IPS-20b (cell line): Measurements from ENCODE around the gene PPIL1.

Experiments
- H3K27ac ChIP-seq: one replicate; pipeline ENCODE4 v1.5.1; 2013; ENCODE audit warnings: low read length
- H3K27me3 ChIP-seq: 2 replicates; pipeline ENCODE4 v1.6.1; 2013; ENCODE audit warnings: mild to moderate bottlenecking, low read length, inconsistent platforms; ENCODE audit not compliant: insufficient read depth
- H3K36me3 ChIP-seq: 2 replicates; pipeline ENCODE4 v1.6.1; 2013; ENCODE audit warnings: low read depth, mild to moderate bottlenecking, inconsistent platforms, low read length, moderate library complexity; ENCODE audit not compliant: insufficient read depth
- H3K4me1 ChIP-seq: 2 replicates; pipeline ENCODE4 v1.6.1; 2013; ENCODE audit warnings: mild to moderate bottlenecking, control low read depth, inconsistent platforms, low read length, moderate library complexity; ENCODE audit not compliant: insufficient read depth
- H3K4me3 ChIP-seq: 2 replicates; pipeline ENCODE4 v1.5.1; 2013; ENCODE audit warnings: mild to moderate bottlenecking, low read length, inconsistent platforms
- H3K9ac ChIP-seq: 2 replicates; pipeline ENCODE4 v1.6.1; 2013; ENCODE audit warnings: low read depth, mild to moderate bottlenecking, inconsistent platforms, low read length, moderate library complexity
- H3K9me3 ChIP-seq: 2 replicates; pipeline ENCODE4 v1.6.1; 2013; ENCODE audit warnings: mild to moderate bottlenecking, low read depth, low read length, inconsistent platforms; ENCODE audit not compliant: insufficient read depth

PPIL1 gene

GRCh38 chr6:36874443-36875249 is at the start of gene PPIL1:
Gene PPIL1 (minus strand): TSS chr6:36874803. CDS start chr6:36874772, 31 bp downstream.
- no peaks in the 10 kb centered on the region for H3K9me3 ChIP-seq
- peak within 1 kb of the TSS; percentile 96 for H3K27ac ChIP-seq
- H3K36me3 ChIP-seq = peaks cover 32% of the 10 kb centered on the region
- peak within 1 kb of the TSS; percentile 91 for H3K4me3 ChIP-seq
- H3K9ac ChIP-seq = peak within 1 kb of the TSS; percentile 95
- peaks cover 5% of the 10 kb centered on the region; the same call in 1 of the 2 replicates for H3K4me1 ChIP-seq
- H3K27me3 ChIP-seq = no peaks in the 10 kb centered on the region

GRCh38 chr6:36924131-36924530 is 49.5 kb upstream of the PPIL1 start:
- Histone ChIP-seq H3K9me3 (no peaks in the 10 kb centered on the region), H3K27me3 (no peaks in the 10 kb centered on the region), H3K9ac (no peak overlapping the region), H3K4me3 (no peak overlapping the region), H3K27ac (no peak overlapping the region), H3K36me3 (no peaks in the 10 kb centered on the region), H3K4me1 (no peaks in the 10 kb centered on the region)

GRCh38 chr6:36920546-36920945 is 45.9 kb upstream of the PPIL1 start:
- no peak overlapping the region for H3K27ac ChIP-seq
- H3K4me1 ChIP-seq = no peaks in the 10 kb centered on the region
- H3K4me3 ChIP-seq = no peak overlapping the region
- H3K36me3 ChIP-seq = no peaks in the 10 kb centered on the region
- H3K27me3 ChIP-seq = no peaks in the 10 kb centered on the region
- no peaks in the 10 kb centered on the region for H3K9me3 ChIP-seq
- H3K9ac ChIP-seq = no peak overlapping the region

GRCh38 chr6:36920049-36920448 is 45.4 kb upstream of the PPIL1 start:
- Histone ChIP-seq H3K9me3 (no peaks in the 10 kb centered on the region), H3K36me3 (no peaks in the 10 kb centered on the region), H3K27me3 (no peaks in the 10 kb centered on the region), H3K9ac (no peak overlapping the region), H3K27ac (no peak overlapping the region), H3K4me3 (no peak overlapping the region), H3K4me1 (no peaks in the 10 kb centered on the region)

GRCh38 chr6:36917541-36918193 is 43.1 kb upstream of the PPIL1 start:
- Histone ChIP-seq H3K4me3 (no peak overlapping the region), H3K27me3 (no peaks in the 10 kb centered on the region), H3K9me3 (no peaks in the 10 kb centered on the region), H3K36me3 (no peaks in the 10 kb centered on the region), H3K9ac (no peak overlapping the region), H3K4me1 (no peaks in the 10 kb centered on the region), H3K27ac (no peak overlapping the region)

- H3K27me3 ChIP-seq = no peaks in the 10 kb centered on the region
- H3K4me1 ChIP-seq = no peaks in the 10 kb centered on the region
- no peaks in the 10 kb centered on the region for H3K36me3 ChIP-seq
- no peak overlapping the region for H3K27ac ChIP-seq
- H3K4me3 ChIP-seq = no peak overlapping the region
- no peak overlapping the region for H3K9ac ChIP-seq
- H3K9me3 ChIP-seq = no peaks in the 10 kb centered on the region
These were observed 41.5 kb upstream of the PPIL1 start for GRCh38 chr6:36916126-36916525.

- Histone ChIP-seq H3K9me3 (no peaks in the 10 kb centered on the region), H3K9ac (no peak overlapping the region), H3K4me1 (no peaks in the 10 kb centered on the region), H3K27me3 (no peaks in the 10 kb centered on the region), H3K36me3 (no peaks in the 10 kb centered on the region), H3K4me3 (no peak overlapping the region), H3K27ac (no peak overlapping the region)
These were observed 41.0 kb upstream of the PPIL1 start for GRCh38 chr6:36915599-36915998.

- no peak overlapping the region for H3K4me3 ChIP-seq
- H3K9ac ChIP-seq = no peak overlapping the region
- no peaks in the 10 kb centered on the region for H3K4me1 ChIP-seq
- no peak overlapping the region for H3K27ac ChIP-seq
- no peaks in the 10 kb centered on the region for H3K36me3 ChIP-seq
- H3K9me3 ChIP-seq = no peaks in the 10 kb centered on the region
- H3K27me3 ChIP-seq = no peaks in the 10 kb centered on the region
These were observed 39.7 kb upstream of the PPIL1 start for GRCh38 chr6:36914227-36914794.

- no peaks in the 10 kb centered on the region for H3K4me1 ChIP-seq
- H3K27ac ChIP-seq = no peak overlapping the region
- no peak overlapping the region for H3K9ac ChIP-seq
- H3K27me3 ChIP-seq = no peaks in the 10 kb centered on the region
- H3K9me3 ChIP-seq = no peaks in the 10 kb centered on the region
- no peaks in the 10 kb centered on the region for H3K36me3 ChIP-seq
- no peak overlapping the region for H3K4me3 ChIP-seq
These were observed 38.5 kb upstream of the PPIL1 start for GRCh38 chr6:36913082-36913481.

- no peak overlapping the region for H3K4me3 ChIP-seq
- no peaks in the 10 kb centered on the region for H3K4me1 ChIP-seq
- no peak overlapping the region for H3K27ac ChIP-seq
- no peaks in the 10 kb centered on the region for H3K9me3 ChIP-seq
- no peaks in the 10 kb centered on the region for H3K27me3 ChIP-seq
- H3K36me3 ChIP-seq = no peaks in the 10 kb centered on the region
- no peak overlapping the region for H3K9ac ChIP-seq
These were observed 38.0 kb upstream of the PPIL1 start for GRCh38 chr6:36912586-36912985.

GRCh38 chr6:36912030-36912454 is 37.4 kb upstream of the PPIL1 start:
- Histone ChIP-seq H3K36me3 (no peaks in the 10 kb centered on the region), H3K27me3 (no peaks in the 10 kb centered on the region), H3K9ac (no peak overlapping the region), H3K4me3 (no peak overlapping the region), H3K27ac (no peak overlapping the region), H3K9me3 (no peaks in the 10 kb centered on the region), H3K4me1 (no peaks in the 10 kb centered on the region)

- H3K36me3 ChIP-seq = no peaks in the 10 kb centered on the region
These were observed 34.1 kb upstream of the PPIL1 start for GRCh38 chr6:36908747-36909146.

More at GRCh38 chr6:36908747-36909146, 34.1 kb upstream of the PPIL1 start:
- Histone ChIP-seq H3K4me1 (no peaks in the 10 kb centered on the region), H3K27me3 (no peaks in the 10 kb centered on the region), H3K27ac (no peak overlapping the region), H3K9me3 (no peaks in the 10 kb centered on the region), H3K4me3 (no peak overlapping the region), H3K9ac (no peak overlapping the region)
